Amniotic stem cell (primary cell): ENCODE measurements around the gene IL20RA.
"Not testable (repeated sequence)": the region's sequence is repeated elsewhere in the genome, so short reads cannot be mapped to it uniquely, and the experiment has no call there.

Experiments
- DNase-seq: peaks from one replicate; lab custom pipeline; 2025; lab: John Stamatoyannopoulos, UW

The IL20RA gene, protein sequence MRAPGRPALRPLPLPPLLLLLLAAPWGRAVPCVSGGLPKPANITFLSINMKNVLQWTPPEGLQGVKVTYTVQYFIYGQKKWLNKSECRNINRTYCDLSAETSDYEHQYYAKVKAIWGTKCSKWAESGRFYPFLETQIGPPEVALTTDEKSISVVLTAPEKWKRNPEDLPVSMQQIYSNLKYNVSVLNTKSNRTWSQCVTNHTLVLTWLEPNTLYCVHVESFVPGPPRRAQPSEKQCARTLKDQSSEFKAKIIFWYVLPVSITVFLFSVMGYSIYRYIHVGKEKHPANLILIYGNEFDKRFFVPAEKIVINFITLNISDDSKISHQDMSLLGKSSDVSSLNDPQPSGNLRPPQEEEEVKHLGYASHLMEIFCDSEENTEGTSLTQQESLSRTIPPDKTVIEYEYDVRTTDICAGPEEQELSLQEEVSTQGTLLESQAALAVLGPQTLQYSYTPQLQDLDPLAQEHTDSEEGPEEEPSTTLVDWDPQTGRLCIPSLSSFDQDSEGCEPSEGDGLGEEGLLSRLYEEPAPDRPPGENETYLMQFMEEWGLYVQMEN

DNA sequence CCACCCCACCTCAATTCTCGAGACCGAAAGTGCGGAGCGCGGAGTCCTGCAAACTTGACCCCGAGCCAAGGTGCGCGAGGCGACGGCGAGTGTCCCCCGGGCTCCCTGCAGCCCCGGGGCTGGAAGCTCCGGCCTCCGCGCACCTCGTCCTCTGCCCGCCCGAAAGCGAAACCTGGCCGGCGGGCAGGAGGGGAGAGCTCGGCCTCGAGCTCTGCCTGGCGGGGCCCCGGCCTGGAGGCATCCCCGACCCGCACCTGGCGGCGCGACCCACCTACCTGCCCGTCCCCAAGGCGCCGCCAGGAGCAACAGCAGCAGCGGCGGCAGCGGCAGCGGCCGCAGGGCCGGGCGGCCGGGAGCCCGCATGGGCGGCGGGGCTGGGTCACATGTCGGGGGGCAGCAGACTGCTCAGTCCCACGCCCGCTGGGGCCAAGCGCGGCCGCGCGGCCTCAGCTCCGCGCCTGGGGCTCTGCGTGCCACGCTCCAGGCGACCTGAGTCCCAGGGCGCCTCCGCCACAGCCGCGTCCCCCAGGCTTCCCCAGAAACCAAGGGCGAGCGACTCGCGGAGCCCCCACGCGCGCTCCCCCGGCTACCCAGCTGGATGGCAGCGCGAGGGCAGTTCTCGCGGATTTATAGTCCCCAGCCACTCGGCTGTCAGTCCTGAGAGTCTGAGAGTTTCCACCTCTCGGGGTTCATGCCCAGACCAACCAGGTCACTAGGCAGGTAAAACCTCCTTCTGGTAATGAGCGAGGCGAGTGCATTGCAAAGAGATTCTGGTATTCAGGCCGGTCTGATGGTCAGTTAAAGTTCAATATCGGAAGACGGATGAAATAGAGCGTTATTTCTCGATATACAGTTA, at the start of gene IL20RA:
TSS of gene IL20RA (minus strand) at position 600 of the 856 bp plus-strand sequence. CDS start at position 363, 237 bp downstream.
- no peak for DNase-seq

DNA sequence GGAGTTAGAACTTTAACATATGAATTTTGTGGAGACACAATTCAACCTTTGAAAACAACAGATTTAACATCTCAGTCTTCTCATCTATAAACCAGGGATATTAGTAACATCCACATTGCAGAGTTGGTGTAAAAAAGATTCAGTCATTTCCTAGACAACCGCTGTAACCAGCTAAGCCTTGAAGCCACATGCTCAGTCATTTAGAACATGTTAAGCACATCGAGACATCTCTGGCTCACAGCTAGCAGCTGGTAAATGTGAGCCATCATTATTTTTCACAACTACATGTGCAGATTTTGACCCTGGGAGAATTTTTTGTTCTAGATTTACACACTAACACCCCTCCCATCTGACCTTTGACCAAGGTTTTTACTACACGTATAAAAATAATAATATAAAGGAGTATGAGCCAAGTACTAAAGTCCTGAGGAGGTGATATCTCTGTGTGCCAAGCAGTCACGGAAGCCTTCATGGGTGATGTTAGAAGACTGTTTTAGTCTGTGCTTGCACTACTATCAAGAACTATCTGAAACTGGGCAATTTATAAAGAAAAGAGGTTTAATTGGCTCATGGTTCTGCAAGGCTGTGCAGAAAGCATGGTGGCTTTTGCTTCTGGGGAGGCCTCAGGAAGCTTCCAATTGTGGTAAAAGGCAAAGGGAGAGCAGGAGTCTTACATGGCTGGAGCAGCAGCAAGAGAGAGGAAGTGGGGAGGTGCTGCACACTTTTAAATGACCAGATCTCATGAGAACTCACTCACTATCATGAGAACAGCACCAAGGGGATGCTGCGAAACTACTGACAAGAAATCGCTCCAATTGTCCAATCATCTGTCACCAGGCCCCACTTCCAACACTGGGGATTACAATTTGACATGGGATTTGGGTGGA, 48.7 kb upstream of the IL20RA start:
- DNase-seq: no peak

- DNase-seq: no peak
These were observed 47.3 kb upstream of the IL20RA start for GRCh38 chr6:137092018-137092417.

DNA sequence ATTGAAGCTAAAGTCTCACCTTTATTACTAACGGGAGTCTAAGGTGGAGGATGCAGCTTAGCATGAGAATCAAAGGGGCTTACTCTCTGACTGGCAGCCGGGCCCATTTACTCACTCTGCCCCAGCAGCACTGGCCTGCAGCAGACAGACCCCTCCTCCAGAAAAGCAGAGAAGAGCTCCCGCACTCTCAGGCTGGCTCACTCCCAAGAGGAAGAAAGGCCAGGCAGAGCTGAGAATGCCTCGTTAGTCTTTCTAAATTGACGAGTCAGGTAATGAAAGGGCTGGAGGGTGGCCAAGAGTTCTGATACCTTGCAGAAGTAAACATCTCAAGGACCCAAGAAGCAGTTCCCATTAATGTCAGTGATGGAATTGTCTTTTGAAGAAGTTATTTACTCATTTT, 44.5 kb upstream of the IL20RA start:
- DNase-seq: no peak

- no peak for DNase-seq
These were observed 43.1 kb upstream of the IL20RA start for GRCh38 chr6:137087902-137088301.

GRCh38 chr6:137086031-137086430, 41.3 kb upstream of the IL20RA start:
- DNase-seq: no peak

DNA sequence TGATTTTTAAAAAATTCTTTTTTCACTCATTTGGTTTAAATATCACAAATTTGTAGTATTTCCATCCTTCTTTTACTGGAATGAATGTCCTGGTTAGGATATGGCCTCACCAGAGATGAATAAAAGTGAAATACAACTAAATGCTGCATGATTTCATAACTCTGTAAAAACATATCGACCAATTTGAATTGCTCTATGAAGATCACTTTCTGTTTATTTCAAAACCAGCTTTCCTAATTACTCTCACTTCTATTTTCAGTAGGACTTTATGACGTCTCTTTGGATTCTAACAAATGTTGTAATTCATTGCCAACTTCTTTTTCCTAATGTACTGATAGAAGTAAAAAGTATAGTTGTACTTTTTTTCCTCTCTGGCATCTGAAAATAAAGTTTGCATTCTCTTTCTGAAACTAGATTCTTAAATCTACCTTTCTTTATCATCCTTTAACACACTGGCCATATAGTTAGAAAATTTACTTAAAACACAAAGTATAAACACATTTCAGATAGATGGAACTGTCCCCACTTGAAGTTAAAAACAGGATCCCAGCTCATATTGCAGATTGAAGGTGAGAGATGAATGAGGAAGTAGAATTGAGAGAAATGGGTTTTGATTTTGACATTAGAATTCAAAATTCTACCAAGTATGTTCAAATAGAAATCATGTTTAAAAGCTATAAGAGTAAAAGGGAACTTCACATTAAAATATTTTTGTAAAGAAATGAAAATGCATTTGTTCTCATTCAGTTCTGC, 40.3 kb upstream of the IL20RA start:
- DNase-seq: no peak

DNA sequence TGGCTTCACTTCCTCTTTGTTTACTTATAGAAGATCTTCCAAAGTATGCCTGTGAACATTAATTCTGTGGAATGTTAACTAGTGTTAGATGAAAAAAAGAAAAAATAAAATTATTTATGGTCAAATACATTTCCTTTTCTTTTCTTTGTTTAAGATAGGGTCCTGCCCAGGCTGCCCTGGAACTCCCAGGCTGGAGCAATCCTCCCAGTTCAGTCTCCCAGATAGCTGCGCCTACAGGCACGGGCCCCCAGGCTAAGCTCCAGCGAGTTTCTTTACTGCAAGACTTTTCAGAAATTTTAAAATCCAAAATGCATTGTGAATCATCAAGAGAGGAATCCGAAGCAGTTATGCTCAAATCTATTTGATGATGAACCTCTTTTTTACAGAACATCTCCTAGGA, 39.3 kb upstream of the IL20RA start:
- no peak for DNase-seq

GRCh38 chr6:137081997-137082396, 37.2 kb upstream of the IL20RA start:
- DNase-seq: no peak

- no peak for DNase-seq
These were observed 35.9 kb upstream of the IL20RA start for GRCh38 chr6:137080711-137081110.

GRCh38 chr6:137076277-137077068, 31.7 kb upstream of the IL20RA start:
- DNase-seq: no peak

GRCh38 chr6:137075790-137076189, 31.0 kb upstream of the IL20RA start:
- DNase-seq: not testable (repeated sequence)

DNA sequence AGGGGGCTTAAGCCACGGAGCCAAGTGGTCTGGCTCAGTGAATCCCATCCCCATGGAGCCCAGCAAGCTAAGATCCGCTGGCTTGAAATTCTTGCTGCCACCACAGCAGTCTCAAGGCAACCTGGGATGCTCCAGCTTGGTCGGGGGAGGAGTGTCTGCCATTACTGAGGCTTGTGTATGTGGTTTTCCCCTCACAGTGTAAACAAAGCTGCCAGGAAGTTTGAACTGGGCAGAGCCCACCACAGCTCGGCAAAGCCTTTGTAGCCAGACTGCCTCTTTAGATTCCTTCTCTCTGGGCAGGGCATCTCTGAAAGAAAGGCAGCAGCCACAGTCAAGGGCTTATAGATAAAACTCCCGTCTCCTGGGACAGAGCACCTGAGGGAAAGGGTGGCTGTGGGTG, 25.5 kb upstream of the IL20RA start:
- no peak for DNase-seq

- no peak for DNase-seq
These were observed 22.6 kb upstream of the IL20RA start for GRCh38 chr6:137067399-137067798.

DNA sequence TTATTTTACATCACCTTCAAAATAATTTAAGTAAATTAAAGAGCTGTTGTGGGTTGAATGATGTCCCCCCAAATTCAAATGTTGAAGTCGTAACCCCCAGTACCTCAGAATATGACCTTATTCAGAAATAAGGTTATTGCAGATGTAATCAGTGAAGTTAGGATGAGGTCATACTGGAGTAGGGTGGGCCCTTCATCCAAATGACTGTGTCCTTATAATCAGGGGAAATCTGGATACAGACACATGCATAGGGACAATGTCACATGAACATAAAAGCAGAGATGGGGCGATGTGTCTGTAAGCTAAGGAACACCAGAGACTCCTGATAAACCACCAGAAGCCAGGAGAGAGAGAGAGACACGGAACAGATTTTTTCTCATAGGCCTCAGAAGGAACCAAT, 13.3 kb upstream of the IL20RA start:
- no peak for DNase-seq

DNA sequence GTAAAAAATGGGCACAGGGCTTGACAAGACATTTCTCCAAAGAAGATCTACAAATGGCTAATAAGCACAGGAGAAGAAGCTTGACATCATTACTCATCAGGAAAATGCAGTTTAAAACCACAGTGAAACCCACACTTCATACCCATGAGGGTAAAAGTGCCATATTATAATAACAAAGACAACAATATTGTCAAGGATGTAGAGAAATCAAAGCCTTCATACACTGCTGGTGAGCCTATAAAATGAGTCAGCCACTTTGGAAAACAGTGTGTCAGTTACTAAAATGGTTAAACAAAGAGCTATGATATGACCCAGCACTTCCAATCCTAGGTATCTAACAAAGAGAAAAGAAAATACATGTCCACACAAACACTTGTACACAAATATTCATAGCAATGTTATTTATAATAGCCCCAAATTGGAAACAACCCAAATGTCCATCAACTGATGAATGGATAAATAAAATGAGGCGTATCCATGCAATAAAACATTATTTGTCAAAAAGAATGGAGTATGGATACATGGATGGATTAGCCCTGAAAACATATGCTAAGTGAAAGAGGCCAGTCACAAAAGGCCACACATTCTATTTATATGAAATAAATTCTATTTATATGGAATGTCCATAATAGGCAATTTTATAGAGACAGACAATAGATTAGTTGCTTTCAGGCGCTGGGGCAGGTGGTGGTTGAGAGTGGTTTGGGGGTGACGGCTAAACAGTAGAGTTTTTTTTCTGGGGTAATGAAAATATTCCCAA, 11.5 kb upstream of the IL20RA start:
- DNase-seq: no peak

- no peak for DNase-seq
These were observed 7.2 kb upstream of the IL20RA start for GRCh38 chr6:137051790-137052472.

DNA sequence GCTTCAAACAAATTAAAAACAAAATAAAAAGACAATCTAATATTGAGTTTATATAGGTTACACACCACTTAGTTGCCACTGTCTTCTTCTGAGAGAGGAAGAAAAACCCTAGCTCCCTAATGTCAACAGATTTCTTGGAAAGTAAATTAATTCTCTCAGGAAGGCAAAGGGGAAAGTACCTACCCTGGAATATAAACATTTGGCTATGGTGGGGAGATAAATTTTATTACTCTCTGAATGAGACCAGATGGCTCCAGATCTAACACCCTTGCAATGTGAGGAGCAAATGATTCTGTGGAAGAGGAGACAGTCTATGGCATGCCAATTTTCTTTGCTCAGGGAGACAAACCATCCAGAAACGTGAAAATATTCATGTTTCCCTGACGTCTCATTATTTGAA, 4.3 kb upstream of the IL20RA start:
- no peak for DNase-seq

GRCh38 chr6:137046871-137047412, 2.2 kb upstream of the IL20RA start:
- no peak for DNase-seq
